ENCODE data around the gene CLIC4. TPM values are rescaled to one million over a fixed set of nuclear protein-coding genes. Genes with fewer than 3 reads are reported as not detected.

CLIC4 gene
- total and polyA plus RNA-seq, 2 experiments from 2014 or later, result 92.5 to 308 TPM

GRCh38 chr1:24873148-24873547 is 127.9 kb downstream of the CLIC4 start:
- Histone ChIP-seq H3F3A (replicated peaks; ENCODE audit: low read depth) (no peaks in the 10 kb centered on the region), H3K79me2 (replicated peaks; ENCODE audit: insufficient read depth) (no peaks in the 10 kb centered on the region), H3K27ac (ENCODE audit: low read depth) (no peak overlapping the region), H2AFZ (no peak overlapping the region), H3K4me2 (no peak overlapping the region), H3K4me1 (ENCODE audit: insufficient read depth) (no peaks in the 10 kb centered on the region), H3K27me3 (ENCODE audit: insufficient read depth) (no peaks in the 10 kb centered on the region), H4K20me1 (replicated peaks; ENCODE audit: insufficient read depth) (no peaks in the 10 kb centered on the region), H3K9me2 (ENCODE audit: insufficient read depth) (no peaks in the 10 kb centered on the region), H3K4me3 (no peak overlapping the region), H3K36me3 (ENCODE audit: insufficient read depth) (no peaks in the 10 kb centered on the region)
- Mint-ChIP-seq H3K36me3 (ENCODE audit: low read depth) (no peaks in the 10 kb centered on the region), H3K27me3 (ENCODE audit: insufficient read depth, low read depth, poor library complexity) (peaks cover 1% of the 10 kb centered on the region), H3K4me3 (no peak overlapping the region), H3K4me1 (peaks cover 6% of the 10 kb centered on the region), H3K9me3 (no peaks in the 10 kb centered on the region), H3K27ac (no peak overlapping the region)
- no peak for ATAC-seq
- no peak for DNase-seq (ENCODE audit: low spot score)
- TF ChIP-seq CTCF (conservative IDR thresholded peaks at IDR 0.05; ENCODE audit: low read depth in 2 of 2) (no peak), ZNF114 (CRISPR knock-in tag; IDR thresholded peaks at IDR 0.05) (no peak), NANOG (IDR thresholded peaks at IDR 0.05; ENCODE audit: borderline replicate concordance) (no peak), STAT1 (IDR thresholded peaks at IDR 0.05; ENCODE audit: unreplicated experiment) (no peak), ETS1 (IDR thresholded peaks at IDR 0.05) (no peak), POLR2AphosphoS5 (IDR thresholded peaks at IDR 0.05; ENCODE audit: low read depth) (no peak), EZH2phosphoT487 (IDR thresholded peaks at IDR 0.05; ENCODE audit: unreplicated experiment) (no peak), CREB1 (CRISPR knock-in tag; IDR thresholded peaks at IDR 0.05; ENCODE audit: low read depth) (no peak), EZH2 (IDR thresholded peaks at IDR 0.05; ENCODE audit: low read depth, unreplicated experiment) (no peak), JUNB (IDR thresholded peaks at IDR 0.05; ENCODE audit: unreplicated experiment) (no peak), ZNF331 (CRISPR knock-in tag; IDR thresholded peaks at IDR 0.05; ENCODE audit: low read depth) (no peak), REST (IDR thresholded peaks at IDR 0.05; ENCODE audit: unreplicated experiment) (no peak)
- TF ChIP-seq, protein P1, sequence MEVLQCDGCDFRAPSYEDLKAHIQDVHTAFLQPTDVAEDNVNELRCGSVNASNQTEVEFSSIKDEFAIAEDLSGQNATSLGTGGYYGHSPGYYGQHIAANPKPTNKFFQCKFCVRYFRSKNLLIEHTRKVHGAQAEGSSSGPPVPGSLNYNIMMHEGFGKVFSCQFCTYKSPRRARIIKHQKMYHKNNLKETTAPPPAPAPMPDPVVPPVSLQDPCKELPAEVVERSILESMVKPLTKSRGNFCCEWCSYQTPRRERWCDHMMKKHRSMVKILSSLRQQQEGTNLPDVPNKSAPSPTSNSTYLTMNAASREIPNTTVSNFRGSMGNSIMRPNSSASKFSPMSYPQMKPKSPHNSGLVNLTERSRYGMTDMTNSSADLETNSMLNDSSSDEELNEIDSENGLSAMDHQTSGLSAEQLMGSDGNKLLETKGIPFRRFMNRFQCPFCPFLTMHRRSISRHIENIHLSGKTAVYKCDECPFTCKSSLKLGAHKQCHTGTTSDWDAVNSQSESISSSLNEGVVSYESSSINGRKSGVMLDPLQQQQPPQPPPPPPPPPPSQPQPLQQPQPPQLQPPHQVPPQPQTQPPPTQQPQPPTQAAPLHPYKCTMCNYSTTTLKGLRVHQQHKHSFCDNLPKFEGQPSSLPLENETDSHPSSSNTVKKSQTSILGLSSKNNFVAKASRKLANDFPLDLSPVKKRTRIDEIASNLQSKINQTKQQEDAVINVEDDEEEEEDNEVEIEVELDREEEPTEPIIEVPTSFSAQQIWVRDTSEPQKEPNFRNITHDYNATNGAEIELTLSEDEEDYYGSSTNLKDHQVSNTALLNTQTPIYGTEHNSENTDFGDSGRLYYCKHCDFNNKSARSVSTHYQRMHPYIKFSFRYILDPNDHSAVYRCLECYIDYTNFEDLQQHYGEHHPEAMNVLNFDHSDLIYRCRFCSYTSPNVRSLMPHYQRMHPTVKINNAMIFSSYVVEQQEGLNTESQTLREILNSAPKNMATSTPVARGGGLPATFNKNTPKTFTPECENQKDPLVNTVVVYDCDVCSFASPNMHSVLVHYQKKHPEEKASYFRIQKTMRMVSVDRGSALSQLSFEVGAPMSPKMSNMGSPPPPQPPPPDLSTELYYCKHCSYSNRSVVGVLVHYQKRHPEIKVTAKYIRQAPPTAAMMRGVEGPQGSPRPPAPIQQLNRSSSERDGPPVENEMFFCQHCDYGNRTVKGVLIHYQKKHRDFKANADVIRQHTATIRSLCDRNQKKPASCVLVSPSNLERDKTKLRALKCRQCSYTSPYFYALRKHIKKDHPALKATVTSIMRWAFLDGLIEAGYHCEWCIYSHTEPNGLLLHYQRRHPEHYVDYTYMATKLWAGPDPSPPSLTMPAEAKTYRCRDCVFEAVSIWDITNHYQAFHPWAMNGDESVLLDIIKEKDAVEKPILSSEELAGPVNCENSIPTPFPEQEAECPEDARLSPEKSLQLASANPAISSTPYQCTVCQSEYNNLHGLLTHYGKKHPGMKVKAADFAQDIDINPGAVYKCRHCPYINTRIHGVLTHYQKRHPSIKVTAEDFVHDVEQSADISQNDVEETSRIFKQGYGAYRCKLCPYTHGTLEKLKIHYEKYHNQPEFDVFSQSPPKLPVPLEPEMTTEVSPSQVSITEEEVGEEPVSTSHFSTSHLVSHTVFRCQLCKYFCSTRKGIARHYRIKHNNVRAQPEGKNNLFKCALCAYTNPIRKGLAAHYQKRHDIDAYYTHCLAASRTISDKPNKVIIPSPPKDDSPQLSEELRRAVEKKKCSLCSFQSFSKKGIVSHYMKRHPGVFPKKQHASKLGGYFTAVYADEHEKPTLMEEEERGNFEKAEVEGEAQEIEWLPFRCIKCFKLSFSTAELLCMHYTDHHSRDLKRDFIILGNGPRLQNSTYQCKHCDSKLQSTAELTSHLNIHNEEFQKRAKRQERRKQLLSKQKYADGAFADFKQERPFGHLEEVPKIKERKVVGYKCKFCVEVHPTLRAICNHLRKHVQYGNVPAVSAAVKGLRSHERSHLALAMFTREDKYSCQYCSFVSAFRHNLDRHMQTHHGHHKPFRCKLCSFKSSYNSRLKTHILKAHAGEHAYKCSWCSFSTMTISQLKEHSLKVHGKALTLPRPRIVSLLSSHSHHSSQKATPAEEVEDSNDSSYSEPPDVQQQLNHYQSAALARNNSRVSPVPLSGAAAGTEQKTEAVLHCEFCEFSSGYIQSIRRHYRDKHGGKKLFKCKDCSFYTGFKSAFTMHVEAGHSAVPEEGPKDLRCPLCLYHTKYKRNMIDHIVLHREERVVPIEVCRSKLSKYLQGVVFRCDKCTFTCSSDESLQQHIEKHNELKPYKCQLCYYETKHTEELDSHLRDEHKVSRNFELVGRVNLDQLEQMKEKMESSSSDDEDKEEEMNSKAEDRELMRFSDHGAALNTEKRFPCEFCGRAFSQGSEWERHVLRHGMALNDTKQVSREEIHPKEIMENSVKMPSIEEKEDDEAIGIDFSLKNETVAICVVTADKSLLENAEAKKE (CRISPR knock-in tag; IDR thresholded peaks at IDR 0.05), result no peak

Data from GM23338 (cell line).